Activated CD8-positive, alpha-beta T cell treated with anti-CD3 and anti-CD28 coated beads, Interleukin-2, amount 10 ng/mL, durations not matched to agents 7 days and 5 days (primary cell): ENCODE measurements around the gene DIABLO. TPM values are rescaled to one million over a fixed set of nuclear protein-coding genes. Genes with fewer than 3 reads are reported as not detected.

ENCODE experiments used
- ATAC-seq: fragments of 150-1000 bp; cut with Tn5 transposase; one replicate; pipeline ENCODE4 v1.10.0; 2021; ENCODE audit warnings: moderate library complexity
- CTCF ChIA-PET: fragments of 350-600 bp; sonication (Branson Sonifier 250); formaldehyde crosslinking; loops from one replicate; lab custom pipeline; 2021; ENCODE audit warnings: antibody characterized with exemption; lab: Charles Lee
- POLR2A ChIA-PET: fragments of 350-600 bp; sonication (Branson Sonifier 250); formaldehyde crosslinking; loops from one replicate; lab custom pipeline; 2021; ENCODE audit warnings: antibody characterized with exemption; lab: Charles Lee
- DNase-seq: peaks from one replicate; pipeline ENCODE4 v3.0.0-alpha.2; 2020
- H3K27ac Mint-ChIP-seq: one replicate; pipeline ENCODE4 v1.8.0; 2021; ENCODE audit warnings: mild to moderate bottlenecking, mixed read lengths
- H3K27me3 Mint-ChIP-seq: one replicate; pipeline ENCODE4 v1.8.0; 2021; ENCODE audit warnings: low read depth, mixed read lengths
- H3K36me3 Mint-ChIP-seq: one replicate; pipeline ENCODE4 v1.8.0; 2021; ENCODE audit warnings: low read depth, mixed read lengths
- H3K4me1 Mint-ChIP-seq: one replicate; pipeline ENCODE4 v1.8.0; 2021; ENCODE audit warnings: low read depth, mixed read lengths
- H3K4me3 Mint-ChIP-seq: one replicate; pipeline ENCODE4 v1.8.0; 2021; ENCODE audit warnings: mild to moderate bottlenecking, mixed read lengths
- H3K9me3 Mint-ChIP-seq: one replicate; pipeline ENCODE4 v1.8.0; 2022; ENCODE audit warnings: mixed read lengths; ENCODE audit not compliant: insufficient read depth
- total RNA-seq, 2 experiments: library from RNA; stranded (reverse); gene quantifications; one replicate each; pipeline ENCODE4 v1.2.3, GENCODE V29; 2021

The DIABLO gene
- total RNA-seq, 2 experiments from 2014 or later: 43.5 to 47.1 TPM

- H3K9me3 Mint-ChIP-seq: no peaks in the 10 kb centered on the region
- ATAC-seq (peak; percentile 77), DNase-seq (peak; percentile 52)
- ChIA-PET POLR2A (interaction anchor here (0.6 kb wide), 1 partner anchor 188 kb away, joined by 6 read pairs; no protein-coding TSS in a partner anchor), CTCF (interaction anchor here (1.1 to 1.3 kb wide), 2 partner anchors 22 to 43 kb away, joined by 3 to 4 read pairs; no protein-coding TSS in a partner anchor)
- peaks cover 4% of the 10 kb centered on the region for H3K27me3 Mint-ChIP-seq
- H3K4me3 Mint-ChIP-seq: no peak overlapping the region
- H3K27ac Mint-ChIP-seq: no peak overlapping the region
- H3K4me1 Mint-ChIP-seq: peaks cover 28% of the 10 kb centered on the region
- H3K36me3 Mint-ChIP-seq: no peaks in the 10 kb centered on the region
Measured at GRCh38 chr12:122166422-122167349, 59.2 kb downstream of the DIABLO start.

GRCh38 chr12:122162976-122163375 is 62.9 kb downstream of the DIABLO start:
- Mint-ChIP-seq H3K9me3 (no peaks in the 10 kb centered on the region), H3K4me3 (no peak overlapping the region), H3K27me3 (peaks cover 2% of the 10 kb centered on the region), H3K36me3 (no peaks in the 10 kb centered on the region), H3K27ac (peak overlapping the region; percentile 9), H3K4me1 (peaks cover 30% of the 10 kb centered on the region)
- DNase-seq (no peak), ATAC-seq (no peak)
- POLR2A ChIA-PET: no interaction called here
- CTCF ChIA-PET: no interaction called here

GRCh38 chr12:122161682-122162081 is 64.2 kb downstream of the DIABLO start:
- POLR2A ChIA-PET: interaction anchor here (0.6 kb wide), 1 partner anchor 60 kb away, joined by 3 read pairs; no protein-coding TSS in a partner anchor
- Mint-ChIP-seq H3K27me3 (peaks cover 2% of the 10 kb centered on the region), H3K36me3 (no peaks in the 10 kb centered on the region), H3K27ac (peak overlapping the region; percentile 26), H3K4me3 (peak overlapping the region; percentile 9), H3K9me3 (no peaks in the 10 kb centered on the region), H3K4me1 (peaks cover 23% of the 10 kb centered on the region)
- ATAC-seq (peak; percentile 46), DNase-seq (peak; percentile 56)
- CTCF ChIA-PET: interaction anchor here (0.7 to 1.3 kb wide), 3 partner anchors 30 to 106 kb away, joined by 3 to 7 read pairs (median 5); no protein-coding TSS in a partner anchor

GRCh38 chr12:122160761-122161160 is 65.1 kb downstream of the DIABLO start:
- DNase-seq (no peak), ATAC-seq (no peak)
- CTCF ChIA-PET: interaction anchor here (1.3 kb wide), 2 partner anchors 31 to 38 kb away, joined by 5 to 7 read pairs; no protein-coding TSS in a partner anchor
- no peak overlapping the region for H3K4me3 Mint-ChIP-seq
- no peak overlapping the region for H3K27ac Mint-ChIP-seq
- no peaks in the 10 kb centered on the region for H3K9me3 Mint-ChIP-seq
- POLR2A ChIA-PET: no interaction called here
- H3K27me3 Mint-ChIP-seq: peaks cover 2% of the 10 kb centered on the region
- H3K36me3 Mint-ChIP-seq: no peaks in the 10 kb centered on the region
- peaks cover 20% of the 10 kb centered on the region for H3K4me1 Mint-ChIP-seq

GRCh38 chr12:122159882-122160281 is 66.0 kb downstream of the DIABLO start:
- no peaks in the 10 kb centered on the region for H3K9me3 Mint-ChIP-seq
- H3K27me3 Mint-ChIP-seq: peaks cover 2% of the 10 kb centered on the region
- no peaks in the 10 kb centered on the region for H3K36me3 Mint-ChIP-seq
- H3K4me3 Mint-ChIP-seq: no peak overlapping the region
- DNase-seq (no peak), ATAC-seq (no peak)
- H3K4me1 Mint-ChIP-seq: peaks cover 20% of the 10 kb centered on the region
- CTCF ChIA-PET: interaction anchor here (0.6 to 3.1 kb wide), 5 partner anchors 29 to 985 kb away, joined by 3 to 14 read pairs (median 3); partner anchors contain the start of gene B3GNT4
- POLR2A ChIA-PET: no interaction called here
- H3K27ac Mint-ChIP-seq: no peak overlapping the region

GRCh38 chr12:122158700-122159285 is 67.1 kb downstream of the DIABLO start:
- DNase-seq (no peak), ATAC-seq (no peak)
- Mint-ChIP-seq H3K4me3 (no peak overlapping the region), H3K27ac (no peak overlapping the region), H3K9me3 (no peaks in the 10 kb centered on the region), H3K36me3 (no peaks in the 10 kb centered on the region), H3K4me1 (peaks cover 20% of the 10 kb centered on the region), H3K27me3 (peaks cover 5% of the 10 kb centered on the region)
- POLR2A ChIA-PET: no interaction called here
- CTCF ChIA-PET: interaction anchor here (0.7 to 3.1 kb wide), 3 partner anchors 32 to 44 kb away, joined by 3 to 14 read pairs (median 4); partner anchors contain the start of gene B3GNT4

Other genes starting within 250 kb of the DIABLO start
- gene BCL7A, start 204.2 kb downstream of the DIABLO start, total RNA-seq: 1 to 10 TPM; 6.2 to 8.1 TPM
- 10 to 100 TPM; 38.8 to 42.7 TPM for gene MLXIP, start 147.3 kb downstream of the DIABLO start, total RNA-seq
- gene IL31, start 51.8 kb downstream of the DIABLO start, total RNA-seq: not detected
- gene LRRC43, start 42.9 kb downstream of the DIABLO start, total RNA-seq: not detected
- gene B3GNT4, start 22.3 kb downstream of the DIABLO start, total RNA-seq: 1 to 10 TPM in 1 of 2 experiments, under 1 TPM in 1; 0.90 to 1.4 TPM
- 10 to 100 TPM; 22.0 to 22.4 TPM for gene VPS33A, start 40.4 kb upstream of the DIABLO start, total RNA-seq
- gene CLIP1, start 196.6 kb upstream of the DIABLO start, total RNA-seq: 10 to 100 TPM; 61.4 to 63.2 TPM